ENCODE data around the gene PLA2G7. TPM values are rescaled to one million over a fixed set of nuclear protein-coding genes. Genes with fewer than 3 reads are reported as not detected.

Gene PLA2G7
- total and polyA plus RNA-seq, 2 donors (not counting 1 experiment from before 2014, with no cell fraction given) = 0.04 to 1.1 TPM

DNA sequence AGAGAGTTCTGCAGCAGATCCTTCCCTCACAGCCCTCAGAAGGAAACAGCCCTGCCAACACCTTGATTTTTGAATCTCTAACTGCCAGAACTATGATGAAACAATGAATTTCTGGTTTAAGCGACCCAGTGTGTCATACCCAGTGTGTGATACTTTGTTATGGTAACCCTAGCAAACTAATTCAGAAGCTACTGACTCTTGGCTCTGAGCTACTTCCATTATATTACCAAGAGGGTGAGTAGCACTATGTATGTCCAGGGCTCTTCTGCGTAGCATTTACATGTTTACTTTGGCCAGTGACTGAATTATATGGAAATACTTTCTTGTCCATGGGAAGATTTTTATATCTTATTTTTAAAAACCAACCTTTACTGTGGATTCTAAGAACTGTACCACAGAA lies 28.3 kb upstream of the PLA2G7 start:
- Histone ChIP-seq H3K4me3 (ENCODE audit: control extremely low read depth in 1 of 5, extremely low read depth in 1 of 5, insufficient read depth in 1 of 5, low read depth in 2 of 5, low read length in 4 of 5) (no peak overlapping the region), H3K9me3 (ENCODE audit: control extremely low read depth in 1 of 3, control insufficient read depth in 2 of 3, insufficient read depth in 1 of 3, low read length in 2 of 3) (no peaks in the 10 kb centered on the region), H3K4me2 (replicated peaks; ENCODE audit: low read depth, low read length, poor library complexity, severe bottlenecking) (no peak overlapping the region), H3K4me1 (ENCODE audit: control insufficient read depth in 2 of 2, insufficient read depth in 2 of 2, low read length in 2 of 2) (no peaks in the 10 kb centered on the region), H3K9ac (ENCODE audit: low read length) (no peak overlapping the region), H3K79me2 (ENCODE audit: control insufficient read depth, insufficient read depth, low read length) (no peaks in the 10 kb centered on the region), H3K27me3 (replicated peaks in 1 of 4; ENCODE audit: control extremely low read depth in 1 of 4, control insufficient read depth in 3 of 4, insufficient read depth in 4 of 4, low read length in 3 of 4) (peaks cover 0 to 4% (median 1%) of the 10 kb centered on the region in 4 experiments), H3K36me3 (replicated peaks in 1 of 2; ENCODE audit: control extremely low read depth in 1 of 2, control insufficient read depth in 1 of 2, extremely low read depth in 1 of 2, insufficient read depth in 2 of 2, low read length in 1 of 2) (no peaks in the 10 kb centered on the region), H2AFZ (ENCODE audit: insufficient read depth, low read depth, low read length, poor library complexity, severe bottlenecking) (no peak overlapping the region), H3K27ac (ENCODE audit: low read length in 2 of 2) (no peak overlapping the region), H4K20me1 (ENCODE audit: control insufficient read depth, insufficient read depth, low read length, poor library complexity, severe bottlenecking) (no peaks in the 10 kb centered on the region)
- ChIA-PET CTCF (no interaction called here), POLR2A (no interaction called here)
- Mint-ChIP-seq H3K9me3 (ENCODE audit: insufficient read depth) (no peaks in the 10 kb centered on the region), H3K4me1 (no peaks in the 10 kb centered on the region), H3K27ac (no peak overlapping the region), H3K27me3 (peaks cover 4% of the 10 kb centered on the region), H3K4me3 (no peak overlapping the region)
- DNase-seq = no peak
- no CpG with 5 or more reads among the region's 2 CpGs for WGBS (ENCODE audit: insufficient coverage)
- ATAC-seq (ENCODE audit: low read depth) = no peak
- intact Hi-C loops (cut with micrococcal nuclease) = no loop called here
- TF ChIP-seq EZH2 (IDR thresholded peaks at IDR 0.05; ENCODE audit: borderline replicate concordance, insufficient read depth, low read depth, low read length, poor library complexity, severe bottlenecking) = no peak
- TF ChIP-seq, protein P1, sequence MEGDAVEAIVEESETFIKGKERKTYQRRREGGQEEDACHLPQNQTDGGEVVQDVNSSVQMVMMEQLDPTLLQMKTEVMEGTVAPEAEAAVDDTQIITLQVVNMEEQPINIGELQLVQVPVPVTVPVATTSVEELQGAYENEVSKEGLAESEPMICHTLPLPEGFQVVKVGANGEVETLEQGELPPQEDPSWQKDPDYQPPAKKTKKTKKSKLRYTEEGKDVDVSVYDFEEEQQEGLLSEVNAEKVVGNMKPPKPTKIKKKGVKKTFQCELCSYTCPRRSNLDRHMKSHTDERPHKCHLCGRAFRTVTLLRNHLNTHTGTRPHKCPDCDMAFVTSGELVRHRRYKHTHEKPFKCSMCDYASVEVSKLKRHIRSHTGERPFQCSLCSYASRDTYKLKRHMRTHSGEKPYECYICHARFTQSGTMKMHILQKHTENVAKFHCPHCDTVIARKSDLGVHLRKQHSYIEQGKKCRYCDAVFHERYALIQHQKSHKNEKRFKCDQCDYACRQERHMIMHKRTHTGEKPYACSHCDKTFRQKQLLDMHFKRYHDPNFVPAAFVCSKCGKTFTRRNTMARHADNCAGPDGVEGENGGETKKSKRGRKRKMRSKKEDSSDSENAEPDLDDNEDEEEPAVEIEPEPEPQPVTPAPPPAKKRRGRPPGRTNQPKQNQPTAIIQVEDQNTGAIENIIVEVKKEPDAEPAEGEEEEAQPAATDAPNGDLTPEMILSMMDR (IDR thresholded peaks at IDR 0.05) = no peak

DNA sequence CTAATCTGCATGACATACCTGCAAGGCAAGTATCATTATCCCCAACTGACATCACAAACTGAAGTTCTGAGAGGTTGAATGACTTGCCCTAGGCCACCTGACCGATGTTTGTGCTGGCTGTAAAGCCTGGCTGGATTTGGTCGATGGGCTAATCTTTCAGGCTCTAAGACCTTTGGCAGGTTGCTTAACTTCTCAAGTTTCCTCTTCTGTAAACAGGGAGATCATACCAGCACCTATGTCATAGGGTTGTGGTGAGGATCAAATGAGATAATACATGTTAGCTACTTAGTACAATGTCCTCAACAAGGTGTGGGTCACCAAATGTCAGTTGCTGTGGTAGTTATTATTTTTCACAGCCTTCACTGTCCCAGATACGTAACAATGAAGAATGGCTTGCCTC lies 25.8 kb upstream of the PLA2G7 start:
- Histone ChIP-seq H3K9me3 (ENCODE audit: control extremely low read depth in 1 of 3, control insufficient read depth in 2 of 3, insufficient read depth in 1 of 3, low read length in 2 of 3) (no peaks in the 10 kb centered on the region), H3K9ac (ENCODE audit: low read length) (no peak overlapping the region), H3K4me1 (ENCODE audit: control insufficient read depth in 2 of 2, insufficient read depth in 2 of 2, low read length in 2 of 2) (no peaks in the 10 kb centered on the region), H3K4me3 (ENCODE audit: control extremely low read depth in 1 of 5, extremely low read depth in 1 of 5, insufficient read depth in 1 of 5, low read depth in 2 of 5, low read length in 4 of 5) (no peak overlapping the region), H3K27me3 (replicated peaks in 1 of 4; ENCODE audit: control extremely low read depth in 1 of 4, control insufficient read depth in 3 of 4, insufficient read depth in 4 of 4, low read length in 3 of 4) (peaks cover 0 to 4% (median 2%) of the 10 kb centered on the region in 4 experiments), H3K4me2 (replicated peaks; ENCODE audit: low read depth, low read length, poor library complexity, severe bottlenecking) (no peak overlapping the region), H3K79me2 (ENCODE audit: control insufficient read depth, insufficient read depth, low read length) (no peaks in the 10 kb centered on the region), H2AFZ (ENCODE audit: insufficient read depth, low read depth, low read length, poor library complexity, severe bottlenecking) (no peak overlapping the region), H3K27ac (ENCODE audit: low read length in 2 of 2) (no peak overlapping the region), H3K36me3 (replicated peaks in 1 of 2; ENCODE audit: control extremely low read depth in 1 of 2, control insufficient read depth in 1 of 2, extremely low read depth in 1 of 2, insufficient read depth in 2 of 2, low read length in 1 of 2) (no peaks in the 10 kb centered on the region), H4K20me1 (ENCODE audit: control insufficient read depth, insufficient read depth, low read length, poor library complexity, severe bottlenecking) (no peaks in the 10 kb centered on the region)
- TF ChIP-seq EZH2 (IDR thresholded peaks at IDR 0.05; ENCODE audit: borderline replicate concordance, insufficient read depth, low read depth, low read length, poor library complexity, severe bottlenecking) = no peak
- TF ChIP-seq, protein P1 (IDR thresholded peaks at IDR 0.05) = no peak
- intact Hi-C loops (cut with micrococcal nuclease) = no loop called here
- 100% methylated on average over 2 of the region's 3 CpGs for WGBS (ENCODE audit: insufficient coverage)
- DNase-seq = no peak
- H3K27ac Mint-ChIP-seq = no peak overlapping the region
- ATAC-seq (ENCODE audit: low read depth) = no peak
- POLR2A ChIA-PET = no interaction called here
- CTCF ChIA-PET = no interaction called here
- no peaks in the 10 kb centered on the region for H3K4me1 Mint-ChIP-seq
- H3K4me3 Mint-ChIP-seq = no peak overlapping the region
- no peaks in the 10 kb centered on the region for H3K9me3 Mint-ChIP-seq (ENCODE audit: insufficient read depth)
- H3K27me3 Mint-ChIP-seq = peaks cover 4% of the 10 kb centered on the region

Measured in B cell (primary cell).